Subcutaneous adipose tissue (tissue), 4 donors: ENCODE measurements around the gene GMPS. TPM values are rescaled to one million over a fixed set of nuclear protein-coding genes. Genes with fewer than 3 reads are reported as not detected.

Experiments
- CTCF ChIP-seq: fragments of 450-650 bp; IDR thresholded peaks from one replicate; pipeline ENCODE4 v1.5.1; 2016; ENCODE audit warnings: low read depth, mild to moderate bottlenecking, control low read depth, antibody characterized with exemption, moderate library complexity
- total RNA-seq, 4 donors: library from RNA; depleted of rRNA; stranded (reverse); fragments of >200 nt; gene quantifications; one replicate each; pipeline ENCODE4 v1.1.0, GENCODE V29; 2016

The GMPS gene
- total RNA-seq, result 10 to 100 TPM; 27.1 to 37.5 (median 29.5) TPM

- TF ChIP-seq CTCF, result no peak
Observed at GRCh38 chr3:155870133-155870944, at the start of gene GMPS. TSS of gene GMPS (plus strand) at chr3:155870650. CDS start at chr3:155870871, 221 bp downstream.

- no peak for TF ChIP-seq CTCF
Observed at GRCh38 chr3:155835341-155836071, 34.9 kb upstream of the GMPS start.

GRCh38 chr3:155843569-155843968 is 26.9 kb upstream of the GMPS start:
- TF ChIP-seq CTCF, result no peak

GRCh38 chr3:155846119-155846518 is 24.3 kb upstream of the GMPS start:
- TF ChIP-seq CTCF, result no peak

GRCh38 chr3:155847993-155848392 is 22.5 kb upstream of the GMPS start:
- no peak for TF ChIP-seq CTCF

- no peak for TF ChIP-seq CTCF
Observed at GRCh38 chr3:155852341-155852740, 18.1 kb upstream of the GMPS start.

GRCh38 chr3:155853214-155854140 is 17.0 kb upstream of the GMPS start:
- TF ChIP-seq CTCF, result no peak
